Activated naive CD8-positive, alpha-beta T cell treated with anti-CD3 and anti-CD28 coated beads, Interleukin-2, amount 10 ng/mL, durations not matched to agents 7 days and 5 days (primary cell): ENCODE results near the gene NAA16. TPM values are rescaled to one million over a fixed set of nuclear protein-coding genes. Genes with fewer than 3 reads are reported as not detected.

Experiments used
- ATAC-seq: fragments of 150-1000 bp; cut with Tn5 transposase; one replicate; pipeline ENCODE4 v1.10.0; 2021; ENCODE audit warnings: low read depth, moderate library complexity
- POLR2A ChIA-PET: fragments of 350-600 bp; sonication (Branson Sonifier 250); formaldehyde crosslinking; loops from one replicate; lab custom pipeline; 2021; ENCODE audit warnings: antibody characterized with exemption; lab: Charles Lee
- DNase-seq: peaks from one replicate; pipeline ENCODE4 v3.0.0; 2021
- H3K27ac Mint-ChIP-seq: one replicate; pipeline ENCODE4 v1.8.0; 2022; ENCODE audit warnings: mild to moderate bottlenecking, mixed read lengths
- H3K27me3 Mint-ChIP-seq: one replicate; pipeline ENCODE4 v1.8.0; 2022; ENCODE audit warnings: mild to moderate bottlenecking, moderate library complexity, mixed read lengths
- H3K36me3 Mint-ChIP-seq: one replicate; pipeline ENCODE4 v1.8.0; 2021; ENCODE audit warnings: mild to moderate bottlenecking, mixed read lengths
- H3K4me1 Mint-ChIP-seq: one replicate; pipeline ENCODE4 v1.8.0; 2021; ENCODE audit warnings: mixed read lengths
- H3K4me3 Mint-ChIP-seq: one replicate; pipeline ENCODE4 v1.8.0; 2022; ENCODE audit warnings: mild to moderate bottlenecking, moderate library complexity, mixed read lengths
- H3K9me3 Mint-ChIP-seq: one replicate; pipeline ENCODE4 v1.8.0; 2021; ENCODE audit warnings: mixed read lengths
- total RNA-seq, 2 experiments: library from RNA; stranded (reverse); gene quantifications; one replicate each; pipeline ENCODE4 v1.2.3, GENCODE V29; 2021

Gene NAA16
- total RNA-seq, 2 experiments from 2014 or later = 41.3 to 41.8 TPM

DNA sequence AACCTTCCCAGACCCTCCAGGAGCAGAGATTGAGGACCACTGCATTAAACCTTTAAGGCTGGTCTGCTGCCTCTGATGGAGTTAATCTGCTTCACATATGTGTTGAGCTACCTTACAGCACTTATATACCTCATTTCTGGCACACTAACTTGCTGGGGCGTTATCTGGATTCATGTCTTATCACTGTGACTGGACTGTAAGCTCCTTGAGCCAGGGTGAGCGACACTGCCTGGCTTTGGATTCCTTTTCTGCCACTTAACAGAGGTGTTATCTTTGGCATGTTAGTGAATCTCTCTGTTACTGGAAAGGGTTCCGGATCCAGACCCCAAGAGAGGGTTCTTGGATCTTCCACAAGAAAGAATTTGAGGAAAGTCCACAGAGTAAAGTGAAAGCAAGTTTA is 76.5 kb downstream of the NAA16 start:
- no peak overlapping the region for H3K4me3 Mint-ChIP-seq
- H3K4me1 Mint-ChIP-seq = no peaks in the 10 kb centered on the region
- H3K36me3 Mint-ChIP-seq = no peaks in the 10 kb centered on the region
- DNase-seq (no peak), ATAC-seq (no peak)
- H3K27ac Mint-ChIP-seq = no peak overlapping the region
- no peaks in the 10 kb centered on the region for H3K27me3 Mint-ChIP-seq
- no peaks in the 10 kb centered on the region for H3K9me3 Mint-ChIP-seq
- POLR2A ChIA-PET = no interaction called here

GRCh38 chr13:41388143-41388881 is 77.2 kb downstream of the NAA16 start:
- no peak for ATAC-seq
- H3K36me3 Mint-ChIP-seq = no peaks in the 10 kb centered on the region
- POLR2A ChIA-PET = no interaction called here
- DNase-seq = no peak
- no peaks in the 10 kb centered on the region for H3K27me3 Mint-ChIP-seq
- no peak overlapping the region for H3K27ac Mint-ChIP-seq
- no peaks in the 10 kb centered on the region for H3K4me1 Mint-ChIP-seq
- H3K9me3 Mint-ChIP-seq = no peaks in the 10 kb centered on the region
- no peak overlapping the region for H3K4me3 Mint-ChIP-seq

DNA sequence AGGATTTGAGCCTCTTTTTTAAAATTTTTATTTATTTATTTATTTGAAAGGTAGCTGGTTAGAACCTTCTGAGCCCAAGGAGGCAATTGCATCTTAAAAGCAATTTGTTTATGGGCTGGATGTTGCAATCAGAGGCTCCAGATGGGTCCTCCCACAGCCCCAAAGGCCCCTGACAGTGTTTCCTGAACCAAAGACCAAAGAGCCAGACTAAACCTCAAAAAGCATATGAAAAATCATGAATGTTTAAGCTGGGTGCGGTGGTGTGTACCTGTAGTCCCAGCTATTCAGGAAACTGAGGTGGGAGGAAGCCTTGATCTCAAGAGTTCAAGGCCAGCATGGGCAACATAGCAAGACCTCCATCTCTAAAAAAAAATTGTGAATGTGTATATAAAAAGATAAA is 78.5 kb downstream of the NAA16 start:
- no peak for DNase-seq

DNA sequence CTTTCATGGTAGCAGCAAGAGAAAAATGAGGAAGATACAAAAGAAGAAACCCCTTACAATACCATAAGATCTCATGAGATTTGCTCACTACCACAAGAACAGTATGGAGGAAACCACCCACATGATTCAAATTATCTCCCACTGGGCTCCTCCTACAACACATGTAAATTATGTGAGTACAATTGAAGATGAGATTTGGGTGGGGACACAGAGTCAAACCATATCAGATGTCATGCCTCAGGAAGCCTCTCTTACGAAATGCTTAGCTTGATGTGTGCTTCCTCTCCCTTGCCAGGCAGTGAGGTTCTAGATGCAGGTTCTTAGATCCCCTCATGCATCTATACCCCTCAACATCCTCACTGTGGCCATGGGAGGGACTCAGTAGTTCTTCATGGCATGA is 83.1 kb downstream of the NAA16 start:
- Mint-ChIP-seq H3K4me1 (no peaks in the 10 kb centered on the region), H3K36me3 (no peaks in the 10 kb centered on the region), H3K4me3 (no peak overlapping the region), H3K27ac (no peak overlapping the region), H3K27me3 (no peaks in the 10 kb centered on the region), H3K9me3 (peaks cover 2% of the 10 kb centered on the region)
- ATAC-seq (no peak), DNase-seq (no peak)
- POLR2A ChIA-PET = no interaction called here

More for the DNA sequence above, 78.5 kb downstream of the NAA16 start:
- Mint-ChIP-seq H3K27ac (no peak overlapping the region), H3K4me3 (no peak overlapping the region), H3K9me3 (peaks cover 2% of the 10 kb centered on the region), H3K4me1 (no peaks in the 10 kb centered on the region), H3K36me3 (no peaks in the 10 kb centered on the region), H3K27me3 (no peaks in the 10 kb centered on the region)
- no peak for ATAC-seq
- POLR2A ChIA-PET = no interaction called here

- Mint-ChIP-seq H3K27me3 (no peaks in the 10 kb centered on the region), H3K4me1 (no peaks in the 10 kb centered on the region), H3K9me3 (peaks cover 2% of the 10 kb centered on the region), H3K4me3 (no peak overlapping the region), H3K27ac (no peak overlapping the region), H3K36me3 (no peaks in the 10 kb centered on the region)
- ATAC-seq = peak; percentile 72
- POLR2A ChIA-PET = no interaction called here
- no peak for DNase-seq
These were observed 87.6 kb downstream of the NAA16 start for GRCh38 chr13:41398494-41399170.

DNA sequence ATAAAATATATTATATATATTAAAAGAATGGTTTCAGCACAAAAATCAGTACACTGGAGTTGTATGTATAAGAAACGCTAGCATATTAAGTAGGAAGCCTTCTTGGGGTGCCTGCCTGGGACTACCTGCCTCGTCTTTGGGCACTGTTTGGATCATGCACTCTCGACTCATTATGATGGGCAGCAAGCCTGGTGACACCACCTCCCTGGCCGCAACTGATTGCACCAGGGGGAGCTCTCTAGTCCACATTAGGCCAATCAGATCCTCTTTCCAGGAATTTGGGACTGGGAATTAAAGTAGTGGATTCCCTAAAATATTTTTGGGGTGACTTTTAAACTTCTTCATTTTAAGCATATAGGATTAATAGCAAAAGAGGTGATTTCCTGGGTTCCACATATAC is 90.3 kb downstream of the NAA16 start:
- Mint-ChIP-seq H3K4me3 (no peak overlapping the region), H3K4me1 (no peaks in the 10 kb centered on the region), H3K27ac (no peak overlapping the region), H3K27me3 (no peaks in the 10 kb centered on the region), H3K36me3 (no peaks in the 10 kb centered on the region), H3K9me3 (no peaks in the 10 kb centered on the region)
- no peak for DNase-seq
- no peak for ATAC-seq
- POLR2A ChIA-PET = no interaction called here

DNA sequence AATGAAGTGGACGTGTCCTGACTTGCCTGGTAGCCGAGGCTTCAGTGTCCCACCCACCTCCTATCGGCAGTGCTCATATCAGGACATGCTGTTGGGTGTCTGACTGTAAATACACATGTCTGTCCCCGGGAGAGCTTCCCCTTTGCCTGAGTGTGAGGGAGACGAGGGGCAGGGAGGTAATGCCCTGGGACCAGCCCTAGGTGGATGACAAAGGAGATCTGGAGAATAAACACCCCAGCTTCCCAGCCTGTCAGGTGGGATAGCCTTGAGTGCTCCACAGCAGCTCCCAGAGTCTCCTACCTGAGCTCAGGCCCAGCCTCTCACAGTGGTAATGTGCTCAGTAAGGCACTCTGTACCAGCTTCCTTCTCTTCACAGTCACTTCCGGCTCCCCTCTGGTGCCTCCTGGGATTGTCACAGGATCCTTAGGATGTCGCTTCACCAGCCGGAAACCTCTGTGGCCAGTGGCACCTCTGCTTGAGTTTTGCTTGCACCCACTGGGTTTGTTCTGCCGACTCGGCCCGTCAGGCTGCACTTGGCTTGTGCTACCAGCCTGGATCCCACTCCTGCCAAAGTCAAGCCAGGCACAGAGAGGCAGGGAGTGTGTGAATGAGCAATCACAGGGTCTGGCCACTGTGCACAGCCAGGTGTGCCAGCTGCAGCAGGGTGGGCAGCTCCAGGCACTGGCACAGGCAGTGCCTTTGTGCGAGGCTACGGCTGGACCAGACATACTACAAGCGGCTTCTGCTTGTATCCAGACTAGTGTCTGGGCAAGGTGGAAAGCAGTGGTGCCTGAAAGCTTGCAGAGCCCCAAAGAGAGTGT is 91.8 kb downstream of the NAA16 start:
- H3K27ac Mint-ChIP-seq = no peak overlapping the region
- H3K4me3 Mint-ChIP-seq = no peak overlapping the region
- POLR2A ChIA-PET = no interaction called here
- H3K27me3 Mint-ChIP-seq = no peaks in the 10 kb centered on the region
- DNase-seq (no peak), ATAC-seq (peak; percentile 30)
- no peaks in the 10 kb centered on the region for H3K4me1 Mint-ChIP-seq
- no peaks in the 10 kb centered on the region for H3K9me3 Mint-ChIP-seq
- H3K36me3 Mint-ChIP-seq = no peaks in the 10 kb centered on the region

DNA sequence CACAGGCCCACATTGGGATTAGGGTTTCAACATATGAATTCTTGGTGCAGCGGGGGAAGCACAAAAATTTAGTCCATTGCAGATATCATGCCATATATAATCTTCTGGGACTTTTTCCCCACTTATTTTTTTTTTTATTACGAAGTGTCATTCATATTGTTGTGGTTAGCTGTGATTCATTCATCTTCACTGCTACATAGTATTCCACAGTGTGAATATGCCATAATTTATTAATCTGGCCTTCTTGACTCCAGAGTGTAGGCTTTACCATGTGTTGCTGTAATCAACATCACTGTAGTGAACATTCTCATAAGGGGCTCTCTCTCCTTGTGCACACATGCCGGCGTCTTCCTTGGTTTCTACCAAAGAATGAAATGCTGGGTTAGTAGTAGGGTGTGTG is 92.9 kb downstream of the NAA16 start:
- no peak overlapping the region for H3K27ac Mint-ChIP-seq
- H3K27me3 Mint-ChIP-seq = no peaks in the 10 kb centered on the region
- ATAC-seq = no peak
- H3K4me1 Mint-ChIP-seq = no peaks in the 10 kb centered on the region
- H3K4me3 Mint-ChIP-seq = no peak overlapping the region
- POLR2A ChIA-PET = no interaction called here
- DNase-seq = no peak
- H3K9me3 Mint-ChIP-seq = no peaks in the 10 kb centered on the region
- no peaks in the 10 kb centered on the region for H3K36me3 Mint-ChIP-seq

- H3K27me3 Mint-ChIP-seq = no peaks in the 10 kb centered on the region
- no peaks in the 10 kb centered on the region for H3K9me3 Mint-ChIP-seq
- ATAC-seq (no peak), DNase-seq (no peak)
- no peak overlapping the region for H3K27ac Mint-ChIP-seq
- POLR2A ChIA-PET = interaction anchor here (0.6 kb wide), 1 partner anchor 237 kb away, joined by 4 read pairs; no protein-coding TSS in a partner anchor
- no peak overlapping the region for H3K4me3 Mint-ChIP-seq
- no peaks in the 10 kb centered on the region for H3K4me1 Mint-ChIP-seq
- H3K36me3 Mint-ChIP-seq = no peaks in the 10 kb centered on the region
These were observed 94.3 kb downstream of the NAA16 start for GRCh38 chr13:41405367-41405766.

DNA sequence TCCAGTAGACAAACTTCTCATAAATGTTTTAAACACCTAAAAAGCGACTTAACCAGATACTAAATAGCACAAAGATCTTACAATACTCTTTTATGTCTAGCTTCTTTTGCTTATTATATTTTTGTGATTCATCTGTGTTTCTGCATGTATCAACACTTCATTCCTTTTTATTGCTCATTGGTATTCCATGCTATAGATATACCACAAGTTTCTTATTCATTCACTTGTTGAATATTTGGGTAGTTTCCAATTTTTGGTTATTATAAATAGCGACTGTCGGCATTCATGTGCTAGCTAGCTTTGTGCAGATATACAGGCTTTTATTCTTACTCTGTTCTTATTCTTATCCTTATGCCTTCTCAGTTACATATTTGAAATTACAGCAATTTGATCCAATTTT is 96.3 kb downstream of the NAA16 start:
- DNase-seq (no peak), ATAC-seq (no peak)
- no peaks in the 10 kb centered on the region for H3K4me1 Mint-ChIP-seq
- no peaks in the 10 kb centered on the region for H3K27me3 Mint-ChIP-seq
- no peaks in the 10 kb centered on the region for H3K9me3 Mint-ChIP-seq
- H3K4me3 Mint-ChIP-seq = no peak overlapping the region
- H3K27ac Mint-ChIP-seq = no peak overlapping the region
- no peaks in the 10 kb centered on the region for H3K36me3 Mint-ChIP-seq
- POLR2A ChIA-PET = no interaction called here

DNA sequence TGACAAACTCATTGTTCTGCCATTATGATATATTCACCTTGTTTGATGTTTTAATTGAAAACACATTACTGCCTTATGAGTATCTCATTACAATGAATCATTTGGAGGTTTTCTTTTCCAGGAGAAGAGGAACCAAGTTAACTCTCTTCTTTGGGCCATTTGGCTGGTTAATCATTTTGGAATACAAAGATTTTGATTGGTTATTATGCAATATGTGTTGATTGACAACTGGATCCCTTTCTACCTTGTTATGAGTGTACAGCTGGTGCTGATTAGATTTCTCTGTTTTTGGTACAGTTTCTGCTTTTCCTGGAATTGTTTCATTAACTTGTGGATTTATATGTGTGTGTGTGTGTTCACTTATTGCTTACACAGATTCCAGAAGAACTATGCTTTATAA is 97.1 kb downstream of the NAA16 start:
- POLR2A ChIA-PET = no interaction called here
- no peaks in the 10 kb centered on the region for H3K36me3 Mint-ChIP-seq
- no peaks in the 10 kb centered on the region for H3K27me3 Mint-ChIP-seq
- ATAC-seq = no peak
- DNase-seq = no peak
- no peaks in the 10 kb centered on the region for H3K9me3 Mint-ChIP-seq
- H3K27ac Mint-ChIP-seq = no peak overlapping the region
- H3K4me1 Mint-ChIP-seq = no peaks in the 10 kb centered on the region
- no peak overlapping the region for H3K4me3 Mint-ChIP-seq

GRCh38 chr13:41408746-41409145 is 97.7 kb downstream of the NAA16 start:
- no peak overlapping the region for H3K4me3 Mint-ChIP-seq
- POLR2A ChIA-PET = no interaction called here
- H3K27me3 Mint-ChIP-seq = no peaks in the 10 kb centered on the region

GRCh38 chr13:41409611-41410010 is 98.5 kb downstream of the NAA16 start:
- Mint-ChIP-seq H3K27me3 (no peaks in the 10 kb centered on the region), H3K27ac (no peak overlapping the region), H3K36me3 (no peaks in the 10 kb centered on the region), H3K9me3 (no peaks in the 10 kb centered on the region), H3K4me1 (no peaks in the 10 kb centered on the region), H3K4me3 (no peak overlapping the region)
- POLR2A ChIA-PET = no interaction called here
- ATAC-seq (no peak), DNase-seq (no peak)

More at GRCh38 chr13:41408746-41409145, 97.7 kb downstream of the NAA16 start:
- ATAC-seq = no peak
- no peaks in the 10 kb centered on the region for H3K36me3 Mint-ChIP-seq
- H3K27ac Mint-ChIP-seq = no peak overlapping the region
- H3K4me1 Mint-ChIP-seq = no peaks in the 10 kb centered on the region
- H3K9me3 Mint-ChIP-seq = no peaks in the 10 kb centered on the region
- DNase-seq = no peak
